HepG2 (cell line): ENCODE data around the gene FAM24B. TPM values are rescaled to one million over a fixed set of nuclear protein-coding genes. Genes with fewer than 3 reads are reported as not detected.

Experiments used
- CCDC6 ChIP-seq: sonication (generic); formaldehyde crosslinking; IDR thresholded peaks from 2 replicates; pipeline ENCODE4 v1.8.1; 2022; ENCODE audit warnings: mild to moderate bottlenecking, missing genetic modification reagents, moderate library complexity
- CSRNP2 ChIP-seq: sonication (generic); formaldehyde crosslinking; conservative IDR thresholded peaks from 2 replicates; pipeline ENCODE4 v1.8.0; 2022; ENCODE audit warnings: low read depth, missing genetic modification reagents
- HOXA7 ChIP-seq: sonication (generic); formaldehyde crosslinking; IDR thresholded peaks from 2 replicates; pipeline ENCODE4 v1.8.1; 2022; ENCODE audit warnings: mild to moderate bottlenecking, missing genetic modification reagents, moderate library complexity
- SALL1 ChIP-seq: sonication (generic); formaldehyde crosslinking; IDR thresholded peaks from 2 replicates; pipeline ENCODE4 v1.8.0; 2022; ENCODE audit warnings: mild to moderate bottlenecking, missing genetic modification reagents
- SIN3B ChIP-seq: fragments of 150-350 bp; IDR thresholded peaks from 2 replicates; pipeline ENCODE4 v1.6.1; 2014; ENCODE audit warnings: low read length
- TBX2 ChIP-seq: sonication (generic); formaldehyde crosslinking; IDR thresholded peaks from 2 replicates; pipeline ENCODE4 v1.5.0; 2020; ENCODE audit warnings: missing genetic modification reagents, mild to moderate bottlenecking, borderline replicate concordance
- ZBTB20 ChIP-seq: sonication (generic); formaldehyde crosslinking; IDR thresholded peaks from 2 replicates; pipeline ENCODE4 v1.8.1; 2023; ENCODE audit warnings: missing genetic modification reagents, low read depth, mild to moderate bottlenecking, borderline replicate concordance
- ZKSCAN5 ChIP-seq: sonication (generic); formaldehyde crosslinking; IDR thresholded peaks from 2 replicates; pipeline ENCODE4 v1.5.1; 2020; ENCODE audit warnings: mild to moderate bottlenecking, missing genetic modification reagents
- ZNF230 ChIP-seq: sonication (generic); formaldehyde crosslinking; IDR thresholded peaks from 2 replicates; pipeline ENCODE4 v1.4.0; 2020; ENCODE audit warnings: mild to moderate bottlenecking, missing genetic modification reagents
- ZNF253 ChIP-seq: sonication (generic); formaldehyde crosslinking; IDR thresholded peaks from 2 replicates; pipeline ENCODE4 v1.8.0; 2022; ENCODE audit warnings: mild to moderate bottlenecking, missing genetic modification reagents, borderline replicate concordance
- ZNF30 ChIP-seq: sonication (generic); formaldehyde crosslinking; IDR thresholded peaks from 2 replicates; pipeline ENCODE4 v1.5.0; 2020; ENCODE audit warnings: mild to moderate bottlenecking, missing genetic modification reagents
- ZNF343 ChIP-seq: sonication (generic); formaldehyde crosslinking; IDR thresholded peaks from 2 replicates; pipeline ENCODE4 v1.4.0; 2020; ENCODE audit warnings: mild to moderate bottlenecking, missing genetic modification reagents
- ZNF484 ChIP-seq: sonication (generic); formaldehyde crosslinking; IDR thresholded peaks from 2 replicates; pipeline ENCODE4 v1.5.1; 2020; ENCODE audit warnings: mild to moderate bottlenecking, low read depth, missing genetic modification reagents, borderline replicate concordance
- ZNF644 ChIP-seq: IDR thresholded peaks from 2 replicates; pipeline ENCODE4 v1.6.1; 2016; ENCODE audit warnings: low read depth
- ZNF780A ChIP-seq: sonication (generic); formaldehyde crosslinking; IDR thresholded peaks from 2 replicates; pipeline ENCODE4 v1.8.0; 2022; ENCODE audit warnings: mild to moderate bottlenecking, missing genetic modification reagents, moderate library complexity
- ZNF816 ChIP-seq: sonication (generic); formaldehyde crosslinking; IDR thresholded peaks from 2 replicates; pipeline ENCODE4 v1.8.0; 2022; ENCODE audit warnings: missing genetic modification reagents, mild to moderate bottlenecking, borderline replicate concordance
- ZNF878 ChIP-seq: sonication (generic); formaldehyde crosslinking; IDR thresholded peaks from 2 replicates; pipeline ENCODE4 v1.8.1; 2023; ENCODE audit warnings: mild to moderate bottlenecking, missing genetic modification reagents, moderate library complexity
- ZSCAN29 ChIP-seq: sonication (generic); formaldehyde crosslinking; conservative IDR thresholded peaks from 2 replicates; pipeline ENCODE4 v1.4.0; 2020; ENCODE audit warnings: mild to moderate bottlenecking, missing genetic modification reagents
- polyA plus RNA-seq, 8 experiments: library from polyadenylated mRNA; depleted of rRNA in 3 of 8; stranded (reverse) in 7 of 8; unstranded in 1 of 8; fragments of >200 nt; fragmentation: Illumina TruSeq in 4 of 8; extraction: Trizol in 4 of 8; gene quantifications; 2 replicates each; pipeline versions ENCODE4 v1.2.1 to v1.2.3, GENCODE V29; 2011 to 2016; ENCODE audit warnings: low read depth in 4 of 8, missing spikeins in 1 of 8, mixed read lengths in 1 of 8; ENCODE audit not compliant: insufficient read depth in 1 of 8
- total RNA-seq, 5 experiments: library from RNA; depleted of rRNA; stranded (reverse); fragments of >200 nt; fragmentation: Illumina TruSeq; extraction: Trizol; gene quantifications; 2 replicates each; pipeline ENCODE4 v1.2.3, GENCODE V29; 2016; ENCODE audit warnings: low read depth in 1 of 5
- TF ChIP-seq, protein P1 (sequence below): sonication (generic); formaldehyde crosslinking; IDR thresholded peaks from 2 replicates; pipeline ENCODE4 v1.5.0; 2020; ENCODE audit warnings: missing genetic modification reagents
- TF ChIP-seq, protein P2 (sequence below): sonication (generic); formaldehyde crosslinking; IDR thresholded peaks from 2 replicates; pipeline ENCODE4 v1.5.0; 2020; ENCODE audit warnings: mild to moderate bottlenecking, missing genetic modification reagents
- TF ChIP-seq, protein P3 (sequence below): sonication (generic); formaldehyde crosslinking; IDR thresholded peaks from 2 replicates; pipeline ENCODE4 v1.8.0; 2022; ENCODE audit warnings: missing genetic modification reagents, mild to moderate bottlenecking, moderate library complexity, borderline replicate concordance

The FAM24B gene
- total and polyA plus RNA-seq, 2 of the 13 experiments (the other 11 are each of a cell fraction or from before 2014, with no cell fraction given): 1.9 to 3.0 TPM

DNA sequence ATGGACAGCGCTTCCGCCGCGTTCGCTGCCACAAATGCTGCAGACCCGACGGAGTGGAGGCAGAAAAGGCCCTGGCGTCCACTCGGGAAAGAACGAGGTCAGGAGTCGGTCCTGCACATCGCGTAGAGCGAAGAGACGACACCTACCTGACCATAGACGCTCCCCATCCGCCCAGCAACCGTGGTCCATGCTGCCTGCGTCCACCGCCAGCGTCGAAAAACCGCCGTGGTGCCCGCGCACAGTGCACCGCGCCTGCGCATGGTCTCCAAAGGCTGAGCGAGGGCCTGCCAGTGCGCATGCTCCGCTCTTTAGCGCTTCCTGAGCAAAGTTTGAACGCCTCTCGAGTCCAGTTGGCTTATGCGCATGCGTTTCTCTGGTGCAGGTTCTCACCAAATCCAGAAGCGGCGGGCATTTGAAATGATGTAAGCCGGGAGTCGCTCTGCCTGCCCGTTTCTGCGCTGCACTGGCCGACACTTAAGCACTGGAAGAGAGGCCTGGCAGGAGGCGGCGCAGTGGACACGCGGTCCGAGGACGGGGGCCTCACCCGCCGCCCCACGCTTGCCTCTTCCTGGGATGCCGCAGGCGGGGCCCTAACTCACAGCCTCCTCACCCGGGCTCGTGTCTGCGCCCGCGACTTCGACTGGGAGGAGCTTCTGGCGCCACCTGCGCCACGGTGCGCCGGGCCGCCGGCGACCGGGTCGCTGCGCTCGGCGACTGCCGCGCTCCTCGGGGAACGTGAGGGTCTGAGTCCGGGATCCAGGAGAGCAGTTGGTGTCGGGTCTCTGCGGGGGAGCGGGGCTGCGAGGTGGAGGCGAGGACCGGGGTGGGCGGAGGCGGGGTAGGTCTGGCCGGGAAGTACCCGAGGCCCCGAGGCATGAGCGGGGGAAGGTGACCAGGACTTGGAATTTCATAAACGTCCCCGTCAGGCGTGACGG lies at the start of gene FAM24B (continued):
- peak; percentile 42; the same call in 1 of the 2 replicates for TF ChIP-seq ZBTB20 (CRISPR knock-in tag)
- peak; percentile 58; the same call in 1 of the 2 replicates for TF ChIP-seq ZSCAN29 (CRISPR knock-in tag)
- TF ChIP-seq, protein P1, sequence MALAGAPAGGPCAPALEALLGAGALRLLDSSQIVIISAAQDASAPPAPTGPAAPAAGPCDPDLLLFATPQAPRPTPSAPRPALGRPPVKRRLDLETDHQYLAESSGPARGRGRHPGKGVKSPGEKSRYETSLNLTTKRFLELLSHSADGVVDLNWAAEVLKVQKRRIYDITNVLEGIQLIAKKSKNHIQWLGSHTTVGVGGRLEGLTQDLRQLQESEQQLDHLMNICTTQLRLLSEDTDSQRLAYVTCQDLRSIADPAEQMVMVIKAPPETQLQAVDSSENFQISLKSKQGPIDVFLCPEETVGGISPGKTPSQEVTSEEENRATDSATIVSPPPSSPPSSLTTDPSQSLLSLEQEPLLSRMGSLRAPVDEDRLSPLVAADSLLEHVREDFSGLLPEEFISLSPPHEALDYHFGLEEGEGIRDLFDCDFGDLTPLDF (CRISPR knock-in tag): no peak
- TF ChIP-seq ZNF253: peak; percentile 47; the same call in 1 of the 2 replicates
- TF ChIP-seq, protein P2, sequence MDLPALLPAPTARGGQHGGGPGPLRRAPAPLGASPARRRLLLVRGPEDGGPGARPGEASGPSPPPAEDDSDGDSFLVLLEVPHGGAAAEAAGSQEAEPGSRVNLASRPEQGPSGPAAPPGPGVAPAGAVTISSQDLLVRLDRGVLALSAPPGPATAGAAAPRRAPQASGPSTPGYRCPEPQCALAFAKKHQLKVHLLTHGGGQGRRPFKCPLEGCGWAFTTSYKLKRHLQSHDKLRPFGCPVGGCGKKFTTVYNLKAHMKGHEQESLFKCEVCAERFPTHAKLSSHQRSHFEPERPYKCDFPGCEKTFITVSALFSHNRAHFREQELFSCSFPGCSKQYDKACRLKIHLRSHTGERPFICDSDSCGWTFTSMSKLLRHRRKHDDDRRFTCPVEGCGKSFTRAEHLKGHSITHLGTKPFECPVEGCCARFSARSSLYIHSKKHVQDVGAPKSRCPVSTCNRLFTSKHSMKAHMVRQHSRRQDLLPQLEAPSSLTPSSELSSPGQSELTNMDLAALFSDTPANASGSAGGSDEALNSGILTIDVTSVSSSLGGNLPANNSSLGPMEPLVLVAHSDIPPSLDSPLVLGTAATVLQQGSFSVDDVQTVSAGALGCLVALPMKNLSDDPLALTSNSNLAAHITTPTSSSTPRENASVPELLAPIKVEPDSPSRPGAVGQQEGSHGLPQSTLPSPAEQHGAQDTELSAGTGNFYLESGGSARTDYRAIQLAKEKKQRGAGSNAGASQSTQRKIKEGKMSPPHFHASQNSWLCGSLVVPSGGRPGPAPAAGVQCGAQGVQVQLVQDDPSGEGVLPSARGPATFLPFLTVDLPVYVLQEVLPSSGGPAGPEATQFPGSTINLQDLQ (CRISPR knock-in tag): no peak
- peak; percentile 45 for TF ChIP-seq SALL1 (CRISPR knock-in tag)
- TF ChIP-seq ZNF30: peak; percentile 59; the same call in 1 of the 2 replicates
- TF ChIP-seq CSRNP2 (CRISPR knock-in tag): peak; percentile 64; the same call in 1 of the 2 replicates
- 0 out of 2 replicates have a peak, but pooled peaks have one; percentile 42 for TF ChIP-seq ZKSCAN5 (CRISPR knock-in tag)
- 0 out of 2 replicates have a peak, but pooled peaks have one; percentile 47 for TF ChIP-seq SIN3B
- TF ChIP-seq ZNF816 (CRISPR knock-in tag): no peak; the same call in 1 of the 2 replicates
- TF ChIP-seq ZNF878 (CRISPR knock-in tag): peak; percentile 60; the same call in 1 of the 2 replicates
- TF ChIP-seq ZNF644 (CRISPR knock-in tag): no peak
- TF ChIP-seq ZNF230 (CRISPR knock-in tag): peak; percentile 45; the same call in 1 of the 2 replicates
- TF ChIP-seq, protein P3, sequence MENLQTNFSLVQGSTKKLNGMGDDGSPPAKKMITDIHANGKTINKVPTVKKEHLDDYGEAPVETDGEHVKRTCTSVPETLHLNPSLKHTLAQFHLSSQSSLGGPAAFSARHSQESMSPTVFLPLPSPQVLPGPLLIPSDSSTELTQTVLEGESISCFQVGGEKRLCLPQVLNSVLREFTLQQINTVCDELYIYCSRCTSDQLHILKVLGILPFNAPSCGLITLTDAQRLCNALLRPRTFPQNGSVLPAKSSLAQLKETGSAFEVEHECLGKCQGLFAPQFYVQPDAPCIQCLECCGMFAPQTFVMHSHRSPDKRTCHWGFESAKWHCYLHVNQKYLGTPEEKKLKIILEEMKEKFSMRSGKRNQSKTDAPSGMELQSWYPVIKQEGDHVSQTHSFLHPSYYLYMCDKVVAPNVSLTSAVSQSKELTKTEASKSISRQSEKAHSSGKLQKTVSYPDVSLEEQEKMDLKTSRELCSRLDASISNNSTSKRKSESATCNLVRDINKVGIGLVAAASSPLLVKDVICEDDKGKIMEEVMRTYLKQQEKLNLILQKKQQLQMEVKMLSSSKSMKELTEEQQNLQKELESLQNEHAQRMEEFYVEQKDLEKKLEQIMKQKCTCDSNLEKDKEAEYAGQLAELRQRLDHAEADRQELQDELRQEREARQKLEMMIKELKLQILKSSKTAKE (CRISPR knock-in tag): peak; percentile 18; the same call in 1 of the 2 replicates
- no peak for TF ChIP-seq ZNF343
- TF ChIP-seq CCDC6: peak; percentile 68; the same call in 1 of the 2 replicates
- TF ChIP-seq ZNF484 (CRISPR knock-in tag): no peak
- TF ChIP-seq HOXA7: no peak
- peak; percentile 88 for TF ChIP-seq ZNF780A (CRISPR knock-in tag)
- peak; percentile 50; the same call in 1 of the 2 replicates for TF ChIP-seq TBX2 (CRISPR knock-in tag)
